ENCODE results near the gene TSEN54.

The TSEN54 gene

GRCh38 chr17:75521951-75522727 is 5.8 kb downstream of the TSEN54 start:
- no peak for DNase-seq

GRCh38 chr17:75523647-75524046 is 7.3 kb downstream of the TSEN54 start:
- no peak for DNase-seq

- DNase-seq = no peak
Observed at GRCh38 chr17:75524269-75524969, 8.1 kb downstream of the TSEN54 start.

- DNase-seq = peak; percentile 77
Observed at GRCh38 chr17:75524970-75525805, 8.9 kb downstream of the TSEN54 start, which contains the start of gene LLGL2. LLGL2 (plus strand) TSS chr17:75525697; CDS start chr17:75543427, 17,730 bp downstream.

- no peak for DNase-seq
Observed at GRCh38 chr17:75525806-75526554, 9.7 kb downstream of the TSEN54 start.

GRCh38 chr17:75526555-75527270 is 10.4 kb downstream of the TSEN54 start:
- DNase-seq = no peak

- no peak for DNase-seq
Observed at GRCh38 chr17:75530837-75531720, 14.8 kb downstream of the TSEN54 start.

- no peak for DNase-seq
Observed at GRCh38 chr17:75531721-75532072, 15.4 kb downstream of the TSEN54 start.

- DNase-seq = peak; percentile 70
Observed at GRCh38 chr17:75535119-75535537, 18.8 kb downstream of the TSEN54 start.

GRCh38 chr17:75535871-75536270 is 19.5 kb downstream of the TSEN54 start:
- no peak for DNase-seq

GRCh38 chr17:75536366-75536765 is 20.0 kb downstream of the TSEN54 start:
- DNase-seq = no peak

GRCh38 chr17:75539967-75540729 is 23.8 kb downstream of the TSEN54 start:
- DNase-seq = no peak

GRCh38 chr17:75540923-75541503 is 24.7 kb downstream of the TSEN54 start:
- no peak for DNase-seq

GRCh38 chr17:75542229-75542628 is 25.9 kb downstream of the TSEN54 start:
- no peak for DNase-seq

- no peak for DNase-seq
Observed at GRCh38 chr17:75542728-75543336, 26.5 kb downstream of the TSEN54 start.

- no peak for DNase-seq
Observed at GRCh38 chr17:75544250-75544649, 27.9 kb downstream of the TSEN54 start.

- no peak for DNase-seq
Observed at GRCh38 chr17:75546181-75546580, 29.9 kb downstream of the TSEN54 start.

- DNase-seq = no peak
Observed at GRCh38 chr17:75547091-75547490, 30.8 kb downstream of the TSEN54 start.

GRCh38 chr17:75548813-75549212 is 32.5 kb downstream of the TSEN54 start:
- DNase-seq = no peak

All from activated CD4-positive, alpha-beta T cell treated with anti-CD3 and anti-CD28 coated beads for 48 hours (primary cell).